Activated CD8-positive, alpha-beta memory T cell treated with anti-CD3 and anti-CD28 coated beads for 48 hours (primary cell): ENCODE data around the gene B3GNT9.
A peak's percentile ranks its signal among the peaks of the same experiment; 100 is the strongest.

Experiments
- DNase-seq, 3 experiments: peaks; one replicate each; pipeline ENCODE4 v3.0.0-alpha.2; 2020; ENCODE audit warnings: low read depth in 2 of 3, low spot score in 2 of 3

Gene B3GNT9

GRCh38 chr16:67115639-67116038 lies 35.2 kb downstream of the B3GNT9 start:
- no peak for DNase-seq

GRCh38 chr16:67114793-67115192 lies 36.0 kb downstream of the B3GNT9 start:
- DNase-seq, result no peak

GRCh38 chr16:67112591-67113399 lies 38.0 kb downstream of the B3GNT9 start:
- DNase-seq, result no peak

- DNase-seq, result no peak
Measured at GRCh38 chr16:67111951-67112444, 38.8 kb downstream of the B3GNT9 start.

GRCh38 chr16:67109407-67110135 lies 41.2 kb downstream of the B3GNT9 start, which contains the start of gene PHAF1:
PHAF1 (plus strand) TSS chr16:67109941; CDS start chr16:67110176, 235 bp downstream.
- peak; percentile 90 to 96 (median 92) for DNase-seq

GRCh38 chr16:67108931-67109406 lies 41.8 kb downstream of the B3GNT9 start:
- DNase-seq, result no peak

- no peak for DNase-seq
Measured at GRCh38 chr16:67108489-67108888, 42.3 kb downstream of the B3GNT9 start.

- no peak for DNase-seq
Measured at GRCh38 chr16:67105881-67106280, 44.9 kb downstream of the B3GNT9 start.

- no peak for DNase-seq
Measured at GRCh38 chr16:67105246-67105645, 45.6 kb downstream of the B3GNT9 start.

- no peak for DNase-seq
Measured at GRCh38 chr16:67104845-67105244, 46.0 kb downstream of the B3GNT9 start.

- no peak for DNase-seq
Measured at GRCh38 chr16:67104061-67104460, 46.7 kb downstream of the B3GNT9 start.

GRCh38 chr16:67101311-67102082 lies 49.3 kb downstream of the B3GNT9 start:
- no peak for DNase-seq

- DNase-seq, result no peak
Measured at GRCh38 chr16:67100569-67101310, 50.1 kb downstream of the B3GNT9 start.

- DNase-seq, result no peak
Measured at GRCh38 chr16:67098599-67098998, 52.2 kb downstream of the B3GNT9 start.
